Measurements from ENCODE around the gene ASTN2. TPM values are rescaled to one million over a fixed set of nuclear protein-coding genes. Genes with fewer than 3 reads are reported as not detected.

ASTN2 gene
- polyA plus RNA-seq, 1 experiment = 6.6 TPM

DNA sequence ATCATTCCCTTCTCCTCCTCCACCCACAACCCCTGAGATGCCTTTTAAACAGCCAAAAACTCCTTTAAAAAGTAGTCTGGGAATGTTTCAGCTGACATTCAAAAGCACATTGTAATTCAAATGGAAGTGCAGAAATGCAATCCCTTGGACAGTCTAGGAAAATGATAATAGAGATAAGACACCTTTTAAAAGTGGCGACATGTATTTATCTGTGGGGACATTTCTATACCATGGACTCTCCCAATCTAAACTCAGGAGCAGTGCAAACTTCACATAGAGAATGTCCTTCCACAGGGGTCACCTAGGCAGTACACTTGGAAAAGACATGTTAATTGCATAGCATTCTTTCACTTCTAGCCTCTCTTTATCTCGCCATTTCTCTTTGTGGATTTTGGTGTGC is 694.7 kb downstream of the ASTN2 start:
- Histone ChIP-seq H3K4me3 (ENCODE audit: low read depth, low read length) (no peak overlapping the region), H3K27ac (ENCODE audit: low read depth, low read length) (no peak overlapping the region), H3K27me3 (ENCODE audit: control insufficient read depth, insufficient read depth, low read length) (peaks cover 2% of the 10 kb centered on the region), H3K9me3 (ENCODE audit: control insufficient read depth, insufficient read depth, low read length) (no peaks in the 10 kb centered on the region)
- ChIA-PET CTCF (no interaction called here), POLR2A (no interaction called here)
- TF ChIP-seq, protein P1, sequence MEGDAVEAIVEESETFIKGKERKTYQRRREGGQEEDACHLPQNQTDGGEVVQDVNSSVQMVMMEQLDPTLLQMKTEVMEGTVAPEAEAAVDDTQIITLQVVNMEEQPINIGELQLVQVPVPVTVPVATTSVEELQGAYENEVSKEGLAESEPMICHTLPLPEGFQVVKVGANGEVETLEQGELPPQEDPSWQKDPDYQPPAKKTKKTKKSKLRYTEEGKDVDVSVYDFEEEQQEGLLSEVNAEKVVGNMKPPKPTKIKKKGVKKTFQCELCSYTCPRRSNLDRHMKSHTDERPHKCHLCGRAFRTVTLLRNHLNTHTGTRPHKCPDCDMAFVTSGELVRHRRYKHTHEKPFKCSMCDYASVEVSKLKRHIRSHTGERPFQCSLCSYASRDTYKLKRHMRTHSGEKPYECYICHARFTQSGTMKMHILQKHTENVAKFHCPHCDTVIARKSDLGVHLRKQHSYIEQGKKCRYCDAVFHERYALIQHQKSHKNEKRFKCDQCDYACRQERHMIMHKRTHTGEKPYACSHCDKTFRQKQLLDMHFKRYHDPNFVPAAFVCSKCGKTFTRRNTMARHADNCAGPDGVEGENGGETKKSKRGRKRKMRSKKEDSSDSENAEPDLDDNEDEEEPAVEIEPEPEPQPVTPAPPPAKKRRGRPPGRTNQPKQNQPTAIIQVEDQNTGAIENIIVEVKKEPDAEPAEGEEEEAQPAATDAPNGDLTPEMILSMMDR (IDR thresholded peaks at IDR 0.05; ENCODE audit: low read depth, low read length) = no peak
- DNase-seq (ENCODE audit: low read depth, low spot score) = no peak

DNA sequence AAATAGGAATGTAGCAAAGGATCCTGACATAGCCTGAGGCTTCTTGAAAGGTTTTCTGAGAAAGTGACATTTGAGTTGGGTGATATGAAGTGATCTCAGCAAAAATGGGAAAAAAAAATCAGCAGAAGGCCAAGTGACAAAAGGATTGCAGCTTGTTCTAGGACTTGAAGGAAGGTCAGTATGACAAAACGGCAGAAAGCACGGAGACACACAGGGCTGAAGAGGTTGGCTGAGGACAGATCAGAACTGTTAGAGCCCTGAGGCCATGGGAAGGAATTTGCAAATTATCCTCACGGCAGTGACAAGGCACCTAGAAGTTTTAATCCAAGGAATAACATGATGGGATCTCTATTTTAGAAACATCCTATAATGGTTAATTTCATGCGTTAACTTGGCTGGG is 696.7 kb downstream of the ASTN2 start:
- TF ChIP-seq, protein P1 (IDR thresholded peaks at IDR 0.05; ENCODE audit: low read depth, low read length) = no peak
- Histone ChIP-seq H3K27me3 (ENCODE audit: control insufficient read depth, insufficient read depth, low read length) (peaks cover 2% of the 10 kb centered on the region), H3K4me3 (ENCODE audit: low read depth, low read length) (no peak overlapping the region), H3K9me3 (ENCODE audit: control insufficient read depth, insufficient read depth, low read length) (no peaks in the 10 kb centered on the region), H3K27ac (ENCODE audit: low read depth, low read length) (no peak overlapping the region)
- CTCF ChIA-PET = no interaction called here
- POLR2A ChIA-PET = no interaction called here
- DNase-seq (ENCODE audit: low read depth, low spot score) = no peak

GRCh38 chr9:116717150-116717549 is 697.7 kb downstream of the ASTN2 start:
- Histone ChIP-seq H3K9me3 (ENCODE audit: control insufficient read depth, insufficient read depth, low read length) (no peaks in the 10 kb centered on the region), H3K4me3 (ENCODE audit: low read depth, low read length) (no peak overlapping the region), H3K27me3 (ENCODE audit: control insufficient read depth, insufficient read depth, low read length) (peaks cover 2% of the 10 kb centered on the region), H3K27ac (ENCODE audit: low read depth, low read length) (no peak overlapping the region)
- POLR2A ChIA-PET = no interaction called here
- TF ChIP-seq, protein P1 (IDR thresholded peaks at IDR 0.05; ENCODE audit: low read depth, low read length) = no peak
- DNase-seq (ENCODE audit: low read depth, low spot score) = no peak
- CTCF ChIA-PET = interaction anchor here (1.7 kb wide), 1 partner anchor 20 kb away, joined by 7 read pairs; no protein-coding TSS in a partner anchor

DNA sequence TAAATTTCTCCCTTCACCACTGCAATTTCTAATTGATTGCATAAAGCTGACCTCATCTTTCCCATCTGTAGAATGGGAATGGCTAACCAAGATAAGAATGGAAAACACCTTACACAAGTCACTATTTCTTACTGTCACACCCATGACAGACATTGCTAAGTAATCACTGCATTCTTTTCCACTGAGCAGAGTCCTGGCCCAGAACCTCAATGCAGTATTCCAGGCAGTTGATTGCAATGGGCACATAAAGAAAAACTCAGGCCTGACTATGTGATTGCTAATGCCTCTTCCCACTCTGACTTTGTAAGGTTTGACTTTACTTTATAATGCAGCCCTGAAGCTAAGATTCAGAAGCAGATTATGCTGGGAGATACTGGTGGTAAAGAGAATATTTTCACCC is 698.4 kb downstream of the ASTN2 start:
- TF ChIP-seq, protein P1 (IDR thresholded peaks at IDR 0.05; ENCODE audit: low read depth, low read length) = no peak
- POLR2A ChIA-PET = no interaction called here
- Histone ChIP-seq H3K9me3 (ENCODE audit: control insufficient read depth, insufficient read depth, low read length) (no peaks in the 10 kb centered on the region), H3K4me3 (ENCODE audit: low read depth, low read length) (no peak overlapping the region), H3K27me3 (ENCODE audit: control insufficient read depth, insufficient read depth, low read length) (peaks cover 2% of the 10 kb centered on the region), H3K27ac (ENCODE audit: low read depth, low read length) (no peak overlapping the region)
- CTCF ChIA-PET = interaction anchor here (1.7 kb wide), 1 partner anchor 20 kb away, joined by 7 read pairs; no protein-coding TSS in a partner anchor
- DNase-seq (ENCODE audit: low read depth, low spot score) = no peak

DNA sequence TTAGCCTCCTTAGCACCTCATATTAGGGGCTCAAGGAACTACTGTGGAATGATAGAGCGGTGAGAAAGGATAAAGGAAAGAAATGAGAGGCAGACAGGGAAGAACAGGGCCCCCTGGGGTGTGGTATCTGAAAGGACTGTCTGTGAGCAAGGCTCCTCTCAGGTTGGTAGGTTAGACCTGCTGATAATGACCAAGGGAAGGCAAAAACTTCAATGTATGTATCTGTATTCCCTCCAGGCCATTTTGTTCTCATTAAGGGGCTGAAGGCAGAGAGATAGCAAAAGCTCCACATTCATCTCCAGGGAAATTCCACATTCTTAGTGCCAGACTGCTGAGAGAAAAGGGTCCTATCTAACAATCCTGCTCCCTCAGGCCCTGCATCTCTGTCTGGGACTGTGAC is 699.1 kb downstream of the ASTN2 start:
- TF ChIP-seq, protein P1 (IDR thresholded peaks at IDR 0.05; ENCODE audit: low read depth, low read length) = no peak
- Histone ChIP-seq H3K4me3 (ENCODE audit: low read depth, low read length) (no peak overlapping the region), H3K27me3 (ENCODE audit: control insufficient read depth, insufficient read depth, low read length) (peaks cover 2% of the 10 kb centered on the region), H3K27ac (ENCODE audit: low read depth, low read length) (no peak overlapping the region), H3K9me3 (ENCODE audit: control insufficient read depth, insufficient read depth, low read length) (no peaks in the 10 kb centered on the region)
- ChIA-PET POLR2A (no interaction called here), CTCF (no interaction called here)
- no peak for DNase-seq (ENCODE audit: low read depth, low spot score)

All from AG04450 (cell line).